GM13976 (cell line): ENCODE measurements around the gene NME9.

Experiments used
- DNase-seq: peaks from one replicate; pipeline ENCODE4 v3.0.0; 2012; ENCODE audit warnings: low spot score
- in situ Hi-C: fragments of 300-500 bp; cut with MboI; formaldehyde crosslinking; loops from one replicate; pipeline ENCODE4 v1.12.0; 2022; ENCODE audit warnings: low sequenced_read_pairs, mixed read lengths, inconsistent platforms; ENCODE audit not compliant: unreplicated experiment
- TF ChIP-seq, protein P1 (sequence below): IDR thresholded peaks from 2 replicates; pipeline ENCODE4 v1.5.1; 2012; ENCODE audit warnings: borderline replicate concordance, mild to moderate bottlenecking; ENCODE audit not compliant: insufficient read depth; ENCODE audit errors: extremely low read depth, missing control alignments, control extremely low read depth

Gene NME9

DNA sequence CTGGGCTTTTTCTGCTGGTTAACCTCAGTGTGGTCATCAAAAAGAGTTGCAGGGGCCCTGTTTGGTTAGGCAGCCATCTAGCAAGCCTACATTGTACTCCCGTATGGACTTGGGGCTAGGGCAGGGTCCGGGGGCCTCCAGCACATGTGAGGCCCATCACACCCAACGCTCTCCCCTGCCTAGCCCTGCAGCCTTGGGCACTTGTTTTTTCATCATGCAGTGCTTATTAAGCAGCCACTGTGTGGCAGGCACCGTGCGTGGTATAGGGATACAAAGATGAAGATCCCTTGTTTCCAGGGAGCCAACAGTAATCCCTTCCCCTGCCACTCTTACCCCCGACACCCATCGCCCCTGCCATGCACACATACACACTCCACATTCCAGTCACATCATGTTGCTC is 32.9 kb upstream of the NME9 start:
- TF ChIP-seq, protein P1, sequence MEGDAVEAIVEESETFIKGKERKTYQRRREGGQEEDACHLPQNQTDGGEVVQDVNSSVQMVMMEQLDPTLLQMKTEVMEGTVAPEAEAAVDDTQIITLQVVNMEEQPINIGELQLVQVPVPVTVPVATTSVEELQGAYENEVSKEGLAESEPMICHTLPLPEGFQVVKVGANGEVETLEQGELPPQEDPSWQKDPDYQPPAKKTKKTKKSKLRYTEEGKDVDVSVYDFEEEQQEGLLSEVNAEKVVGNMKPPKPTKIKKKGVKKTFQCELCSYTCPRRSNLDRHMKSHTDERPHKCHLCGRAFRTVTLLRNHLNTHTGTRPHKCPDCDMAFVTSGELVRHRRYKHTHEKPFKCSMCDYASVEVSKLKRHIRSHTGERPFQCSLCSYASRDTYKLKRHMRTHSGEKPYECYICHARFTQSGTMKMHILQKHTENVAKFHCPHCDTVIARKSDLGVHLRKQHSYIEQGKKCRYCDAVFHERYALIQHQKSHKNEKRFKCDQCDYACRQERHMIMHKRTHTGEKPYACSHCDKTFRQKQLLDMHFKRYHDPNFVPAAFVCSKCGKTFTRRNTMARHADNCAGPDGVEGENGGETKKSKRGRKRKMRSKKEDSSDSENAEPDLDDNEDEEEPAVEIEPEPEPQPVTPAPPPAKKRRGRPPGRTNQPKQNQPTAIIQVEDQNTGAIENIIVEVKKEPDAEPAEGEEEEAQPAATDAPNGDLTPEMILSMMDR = no peak
- in situ Hi-C loops = no loop called here
- no peak for DNase-seq

DNA sequence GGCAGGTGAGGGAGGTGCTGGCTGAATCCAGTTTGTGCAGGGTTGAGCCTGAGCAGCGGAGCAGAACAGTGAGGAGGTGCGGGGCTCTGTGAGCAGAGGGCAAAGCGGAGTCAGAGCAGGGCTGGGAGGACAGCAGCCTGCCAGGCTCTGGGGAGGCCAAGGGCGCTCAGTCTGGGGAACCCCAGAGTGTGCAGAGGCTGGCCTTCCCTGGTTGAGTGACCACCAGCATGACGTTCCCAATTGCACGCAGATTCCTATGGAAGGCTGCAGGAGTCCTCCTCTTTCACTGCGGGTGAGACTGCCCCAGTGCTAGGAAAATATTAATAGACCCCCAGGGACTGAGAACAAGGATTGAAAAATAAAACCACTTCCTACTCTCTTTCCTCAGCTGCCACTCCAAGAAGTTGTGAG is 31.9 kb upstream of the NME9 start:
- DNase-seq = no peak
- in situ Hi-C loops = no loop called here
- TF ChIP-seq, protein P1 = no peak

DNA sequence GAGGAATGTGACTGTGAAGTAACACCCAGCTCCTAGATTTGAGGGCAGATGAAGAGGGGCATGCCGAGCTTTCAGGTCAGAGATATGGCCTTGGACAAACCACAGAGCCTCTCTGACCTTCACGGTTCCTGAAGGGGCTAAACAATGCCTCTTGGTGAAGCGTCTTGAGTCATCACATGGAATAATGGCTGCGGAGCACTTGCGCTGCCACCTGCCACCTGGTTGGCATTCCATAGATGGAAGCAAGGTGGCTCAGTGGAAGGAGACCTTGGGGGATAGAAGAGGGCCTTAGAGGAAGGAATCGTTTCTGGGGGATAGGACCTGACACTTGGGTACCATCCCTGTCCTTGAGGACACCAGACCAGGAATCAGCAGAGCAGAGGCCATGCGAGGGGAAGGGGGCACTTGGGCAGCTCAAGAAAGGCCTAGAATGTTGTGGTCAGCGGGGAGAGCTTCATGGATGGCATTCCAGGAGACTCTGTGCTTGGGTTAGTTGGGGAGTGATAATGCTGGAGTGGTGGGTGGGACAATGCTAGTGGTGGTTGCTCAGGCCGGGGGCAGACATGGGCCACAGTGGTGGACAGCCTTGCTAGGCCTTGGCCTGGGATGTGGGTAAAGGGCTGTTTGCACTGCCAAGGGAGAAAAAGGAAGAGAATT is 31.3 kb upstream of the NME9 start:
- in situ Hi-C loops = no loop called here
- TF ChIP-seq, protein P1 = no peak
- DNase-seq = no peak

DNA sequence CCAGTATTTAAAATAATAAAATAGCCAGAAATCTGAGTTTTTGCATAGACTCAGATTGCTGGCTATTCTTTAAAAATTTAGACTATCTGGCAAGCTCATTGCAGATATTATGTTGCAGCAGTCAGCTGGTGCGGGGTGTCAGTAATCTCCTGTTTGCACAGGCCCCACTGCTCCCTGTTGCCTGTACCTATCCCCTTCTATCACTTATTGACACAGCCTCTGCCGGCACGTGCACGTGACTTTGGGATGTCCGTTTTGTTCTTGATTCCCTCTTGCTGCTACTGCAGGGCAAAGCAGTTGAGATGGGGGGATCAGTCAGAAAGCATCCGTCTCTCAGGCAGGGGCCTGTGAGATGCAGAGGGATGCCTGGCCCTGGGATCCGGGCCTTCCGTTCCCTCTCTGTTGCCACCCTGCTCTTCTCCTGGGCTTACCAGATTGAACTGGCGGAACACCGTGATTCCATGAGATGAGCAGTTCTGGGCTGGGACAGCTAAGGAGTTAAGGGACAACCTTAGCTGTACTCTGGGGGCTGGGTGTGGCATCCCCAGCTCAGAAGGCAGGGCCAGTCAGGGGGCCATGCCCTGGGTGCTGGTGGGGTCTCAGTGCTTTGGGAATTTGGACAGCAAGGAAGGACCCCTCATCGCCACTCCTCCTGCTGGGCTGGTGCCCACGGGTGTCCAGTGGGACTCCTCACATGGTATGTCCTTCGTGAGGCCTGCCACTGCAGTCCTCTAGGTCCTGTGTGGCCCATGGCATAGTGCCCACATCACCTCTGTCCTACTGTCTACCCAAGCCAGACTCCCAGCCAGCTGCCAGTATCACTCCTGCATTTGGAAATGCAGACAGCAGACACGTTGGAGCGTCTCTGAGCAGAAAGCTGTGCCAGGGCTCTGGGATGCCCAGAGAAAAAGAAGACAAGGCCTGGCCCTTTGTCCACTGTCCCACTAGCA is 30.5 kb upstream of the NME9 start:
- TF ChIP-seq, protein P1 = no peak
- in situ Hi-C loops = no loop called here
- DNase-seq = no peak

DNA sequence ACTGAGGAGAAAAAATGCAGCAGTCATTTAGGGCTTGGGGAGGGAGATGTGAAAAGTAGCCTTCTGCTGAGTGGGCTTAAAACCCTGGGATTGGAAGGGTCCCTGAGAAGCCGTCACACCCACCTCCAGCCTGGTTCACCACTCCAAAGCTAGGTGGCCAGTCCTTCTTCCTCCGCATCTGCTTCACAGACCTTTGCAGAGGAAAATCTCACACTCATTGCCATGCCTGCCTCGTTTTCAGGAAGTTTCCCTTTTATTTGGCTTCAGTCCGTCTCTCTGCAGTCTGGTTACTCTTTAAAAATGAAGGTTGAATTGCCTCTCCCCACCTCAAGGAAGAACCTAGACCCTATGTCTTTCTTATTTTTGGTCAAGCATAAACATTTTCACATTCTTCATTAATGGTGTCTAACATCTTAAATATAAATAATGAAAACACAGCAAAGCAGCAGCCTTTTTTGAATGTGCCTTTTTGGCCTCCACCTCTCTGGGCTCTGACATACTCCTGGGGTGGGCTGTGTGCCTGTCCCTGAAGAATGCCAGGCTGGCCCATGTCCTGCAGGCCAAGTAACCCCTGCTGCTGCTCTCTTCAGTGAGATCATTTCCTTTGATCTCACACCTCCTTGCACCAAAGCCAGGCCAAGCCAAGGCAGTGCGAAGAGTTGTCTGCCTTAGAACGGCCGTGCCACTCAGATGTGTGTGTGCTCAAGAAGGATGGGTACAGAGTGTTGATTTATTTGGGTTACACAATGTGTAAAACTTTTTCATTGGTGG is 29.7 kb upstream of the NME9 start:
- TF ChIP-seq, protein P1 = no peak
- no peak for DNase-seq
- in situ Hi-C loops = no loop called here

DNA sequence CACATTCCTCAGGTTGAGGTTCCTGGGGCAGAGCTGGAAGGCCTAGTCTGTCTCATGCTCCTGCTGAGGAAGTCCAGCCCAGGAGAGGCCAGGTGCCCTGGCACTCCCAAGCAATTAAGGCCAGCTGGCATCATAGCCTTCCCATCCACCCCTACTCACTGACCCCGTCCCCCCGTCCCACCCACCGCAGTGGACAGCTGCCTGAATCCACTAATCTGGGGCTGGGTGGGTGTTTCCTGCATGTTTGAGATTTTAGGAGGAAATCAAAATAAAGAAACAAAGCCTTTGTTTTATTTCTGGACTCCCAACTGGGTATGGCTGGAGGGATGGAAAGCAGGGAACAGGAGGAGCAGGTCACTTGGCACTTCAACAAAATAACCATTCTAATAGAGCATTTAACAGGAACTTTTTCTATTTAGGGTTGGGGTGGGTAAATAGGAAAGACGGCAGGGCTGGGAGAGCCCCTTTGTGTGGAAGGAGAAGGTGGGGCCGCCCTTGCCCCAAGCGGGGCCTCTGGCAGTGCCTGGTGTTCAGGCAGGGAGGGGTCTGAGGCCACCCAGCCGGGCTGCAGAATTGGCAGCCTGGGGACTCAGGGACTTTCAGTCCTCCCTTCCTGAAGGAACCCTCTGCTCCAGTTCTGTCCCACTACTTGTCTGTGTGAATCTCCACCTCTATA is 27.2 kb upstream of the NME9 start:
- in situ Hi-C loops = no loop called here
- TF ChIP-seq, protein P1 = no peak
- DNase-seq = no peak
